ENCODE data around the gene NEFH.
"Not testable (repeated sequence)": the region's sequence is repeated elsewhere in the genome, so short reads cannot be mapped to it uniquely, and the experiment has no call there.

Gene NEFH

GRCh38 chr22:29434288-29434687 lies 45.7 kb upstream of the NEFH start:
- H3K4me2 ChIP-seq (ENCODE audit: low read length): no peak overlapping the region
- H3K9me3 ChIP-seq (ENCODE audit: low read length): no peaks in the 10 kb centered on the region
- no peaks in the 10 kb centered on the region for H4K20me1 ChIP-seq (ENCODE audit: insufficient read depth, low read length)
- H3K27me3 ChIP-seq (ENCODE audit: insufficient read depth, low read length): peaks cover 5% of the 10 kb centered on the region; the same call in 1 of the 2 replicates
- no peaks in the 10 kb centered on the region for H3K36me3 ChIP-seq (ENCODE audit: insufficient read depth, low read length)
- TF ChIP-seq EZH2 (IDR thresholded peaks at IDR 0.05; ENCODE audit: borderline replicate concordance, low read length) (no peak), CTCF (IDR thresholded peaks at IDR 0.05; ENCODE audit: low read length) (no peak)
- no peaks in the 10 kb centered on the region for H3K4me1 ChIP-seq (ENCODE audit: insufficient read depth, low read length, severe bottlenecking)
- H3K9me2 ChIP-seq (ENCODE audit: low read depth, low read length): no peaks in the 10 kb centered on the region
- no peaks in the 10 kb centered on the region for H3F3A ChIP-seq (ENCODE audit: insufficient read depth, low read length)
- H3K9ac ChIP-seq (ENCODE audit: low read length): no peak overlapping the region
- H2AFZ ChIP-seq (ENCODE audit: low read length): no peak overlapping the region
- no peak overlapping the region for H3K27ac ChIP-seq (ENCODE audit: low read depth, low read length, poor library complexity, severe bottlenecking)
- H3K79me2 ChIP-seq (ENCODE audit: insufficient read depth, low read length): no peaks in the 10 kb centered on the region
- no peak overlapping the region for H3K4me3 ChIP-seq (ENCODE audit: low read depth, low read length, poor library complexity, severe bottlenecking)

DNA sequence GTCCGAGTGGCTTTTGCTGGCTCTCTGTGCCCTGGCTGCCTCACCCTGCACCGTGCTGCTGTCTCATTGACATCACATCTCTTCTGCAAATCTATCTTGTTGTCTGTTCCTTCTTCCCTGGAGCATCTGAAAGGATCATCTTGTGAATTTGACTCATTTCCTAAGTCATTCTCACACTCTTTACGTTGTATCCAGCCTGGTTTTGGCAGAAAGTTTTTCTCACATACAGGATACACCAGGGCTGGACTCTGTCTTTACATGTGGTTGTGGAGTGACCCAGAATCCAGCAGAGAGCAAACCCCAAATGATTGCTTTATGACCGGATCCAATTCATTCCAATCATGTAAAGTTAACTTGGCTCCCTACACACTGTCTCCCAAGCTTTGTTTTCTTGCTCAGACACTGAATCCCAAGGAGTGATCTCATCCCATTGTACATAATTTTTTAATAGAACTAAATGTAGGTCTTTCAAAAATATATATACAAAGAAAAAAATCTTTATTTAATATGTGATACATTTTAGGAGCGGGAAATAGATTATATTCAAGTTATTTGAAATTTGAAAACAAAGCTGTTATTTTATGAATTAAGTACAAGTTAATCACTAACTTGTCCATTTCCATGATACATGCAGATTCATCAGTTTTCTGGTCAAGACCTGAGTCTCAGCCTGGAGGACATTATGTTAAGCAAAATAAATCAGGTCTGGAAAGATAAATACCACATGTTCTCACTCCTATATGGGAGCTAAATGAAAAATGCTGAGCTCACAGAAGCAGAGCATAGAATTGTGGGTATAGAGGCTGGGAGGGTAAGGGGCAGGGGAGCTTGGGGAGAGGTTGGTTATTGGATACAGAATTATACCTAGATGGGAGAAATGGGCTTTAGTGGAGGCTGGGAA lies 44.5 kb upstream of the NEFH start:
- H3K4me1 ChIP-seq (ENCODE audit: insufficient read depth, low read length, severe bottlenecking): no peaks in the 10 kb centered on the region
- H2AFZ ChIP-seq (ENCODE audit: low read length): no peak overlapping the region
- no peaks in the 10 kb centered on the region for H3K36me3 ChIP-seq (ENCODE audit: insufficient read depth, low read length)
- no peak overlapping the region for H3K9ac ChIP-seq (ENCODE audit: low read length)
- H4K20me1 ChIP-seq (ENCODE audit: insufficient read depth, low read length): no peaks in the 10 kb centered on the region
- H3K79me2 ChIP-seq (ENCODE audit: insufficient read depth, low read length): no peaks in the 10 kb centered on the region
- no peak overlapping the region for H3K4me3 ChIP-seq (ENCODE audit: low read depth, low read length, poor library complexity, severe bottlenecking)
- H3K27ac ChIP-seq (ENCODE audit: low read depth, low read length, poor library complexity, severe bottlenecking): no peak overlapping the region
- no peaks in the 10 kb centered on the region for H3K9me3 ChIP-seq (ENCODE audit: low read length)
- H3K27me3 ChIP-seq (ENCODE audit: insufficient read depth, low read length): peaks cover 5% of the 10 kb centered on the region; the same call in 1 of the 2 replicates
- no peaks in the 10 kb centered on the region for H3F3A ChIP-seq (ENCODE audit: insufficient read depth, low read length)
- TF ChIP-seq EZH2 (IDR thresholded peaks at IDR 0.05; ENCODE audit: borderline replicate concordance, low read length) (no peak), CTCF (IDR thresholded peaks at IDR 0.05; ENCODE audit: low read length) (no peak)
- H3K9me2 ChIP-seq (ENCODE audit: low read depth, low read length): no peaks in the 10 kb centered on the region
- H3K4me2 ChIP-seq (ENCODE audit: low read length): no peak overlapping the region

DNA sequence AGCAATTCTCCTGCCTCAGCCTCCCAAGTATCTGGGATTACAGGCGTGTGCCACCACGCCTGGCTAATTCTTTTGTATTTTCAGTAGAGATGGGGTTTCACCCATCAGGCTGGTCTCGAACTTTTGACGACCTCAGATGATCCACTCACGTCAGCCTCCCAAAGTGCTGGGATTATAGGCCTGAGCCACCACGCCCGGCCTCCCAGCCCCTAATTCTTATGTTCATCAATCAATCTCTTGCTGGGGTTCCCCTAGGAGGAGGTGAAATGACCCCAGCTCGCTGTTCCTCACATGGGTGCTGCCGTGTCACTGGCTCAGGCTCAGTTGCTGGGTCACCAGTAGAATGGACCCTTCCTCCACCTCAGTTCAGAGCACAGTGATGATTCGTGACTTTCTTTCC lies 41.7 kb upstream of the NEFH start, which contains the start of gene RFPL1:
Gene RFPL1 (plus strand): TSS at position 301 of the 400 bp plus-strand sequence.
- H2AFZ ChIP-seq (ENCODE audit: low read length); H3K4me1 ChIP-seq (ENCODE audit: insufficient read depth, low read length, severe bottlenecking); H3K4me2 ChIP-seq (ENCODE audit: low read length): not testable (repeated sequence)

More for the DNA sequence above, 41.7 kb upstream of the NEFH start, which contains the start of gene RFPL1:
- not testable (repeated sequence) for H3K79me2 ChIP-seq (ENCODE audit: insufficient read depth, low read length); H3K27me3 ChIP-seq (ENCODE audit: insufficient read depth, low read length); H3K9me3 ChIP-seq (ENCODE audit: low read length); H3K36me3 ChIP-seq (ENCODE audit: insufficient read depth, low read length); H3K4me3 ChIP-seq (ENCODE audit: low read depth, low read length, poor library complexity, severe bottlenecking); H3F3A ChIP-seq (ENCODE audit: insufficient read depth, low read length); H3K9me2 ChIP-seq (ENCODE audit: low read depth, low read length); H4K20me1 ChIP-seq (ENCODE audit: insufficient read depth, low read length); H3K27ac ChIP-seq (ENCODE audit: low read depth, low read length, poor library complexity, severe bottlenecking); H3K9ac ChIP-seq (ENCODE audit: low read length)

Data from OCI-LY1 (cell line).